C4-2B (cell line): ENCODE measurements around the gene LPP.

Source experiments
- ZFX ChIP-seq: fragments of 450-650 bp; IDR thresholded peaks from 2 replicates; pipeline ENCODE4 v1.6.1; 2017
- TF ChIP-seq, protein P1 (sequence below): fragments of 450-650 bp; conservative IDR thresholded peaks from 2 replicates; pipeline ENCODE4 v1.5.1; 2017; ENCODE audit warnings: mild to moderate bottlenecking

DNA sequence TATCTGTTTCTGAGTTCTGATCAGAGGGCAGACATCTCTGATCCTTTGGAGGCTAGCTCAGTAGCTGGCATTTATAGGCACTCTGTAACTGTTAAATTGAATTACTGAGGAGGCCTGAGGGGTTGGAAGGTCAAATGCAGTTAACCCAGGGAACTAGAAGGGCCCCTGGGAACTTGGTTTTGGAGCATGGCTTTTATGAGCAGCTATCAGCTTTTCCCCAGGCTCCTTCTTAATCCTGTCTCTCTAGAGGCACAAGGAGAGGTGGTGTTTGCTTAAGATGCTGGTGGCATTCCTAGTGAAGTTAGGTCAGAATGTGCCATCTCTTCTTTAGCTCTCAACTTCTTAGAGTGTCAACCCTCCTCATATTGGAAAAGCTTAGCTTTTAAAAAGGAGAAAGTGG is 128.9 kb downstream of the LPP start:
- TF ChIP-seq, protein P1, sequence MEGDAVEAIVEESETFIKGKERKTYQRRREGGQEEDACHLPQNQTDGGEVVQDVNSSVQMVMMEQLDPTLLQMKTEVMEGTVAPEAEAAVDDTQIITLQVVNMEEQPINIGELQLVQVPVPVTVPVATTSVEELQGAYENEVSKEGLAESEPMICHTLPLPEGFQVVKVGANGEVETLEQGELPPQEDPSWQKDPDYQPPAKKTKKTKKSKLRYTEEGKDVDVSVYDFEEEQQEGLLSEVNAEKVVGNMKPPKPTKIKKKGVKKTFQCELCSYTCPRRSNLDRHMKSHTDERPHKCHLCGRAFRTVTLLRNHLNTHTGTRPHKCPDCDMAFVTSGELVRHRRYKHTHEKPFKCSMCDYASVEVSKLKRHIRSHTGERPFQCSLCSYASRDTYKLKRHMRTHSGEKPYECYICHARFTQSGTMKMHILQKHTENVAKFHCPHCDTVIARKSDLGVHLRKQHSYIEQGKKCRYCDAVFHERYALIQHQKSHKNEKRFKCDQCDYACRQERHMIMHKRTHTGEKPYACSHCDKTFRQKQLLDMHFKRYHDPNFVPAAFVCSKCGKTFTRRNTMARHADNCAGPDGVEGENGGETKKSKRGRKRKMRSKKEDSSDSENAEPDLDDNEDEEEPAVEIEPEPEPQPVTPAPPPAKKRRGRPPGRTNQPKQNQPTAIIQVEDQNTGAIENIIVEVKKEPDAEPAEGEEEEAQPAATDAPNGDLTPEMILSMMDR = no peak
- no peak for TF ChIP-seq ZFX
